Smooth muscle cell of the umbilical artery (primary cell): ENCODE results near the gene RTL3. TPM values are rescaled to one million over a fixed set of nuclear protein-coding genes. Genes with fewer than 3 reads are reported as not detected.

Source experiments
- total RNA-seq: library from RNA; depleted of rRNA; stranded (reverse); fragments of >200 nt; gene quantifications from 2 replicates; pipeline ENCODE4 v1.2.3, GENCODE V29; 2014

RTL3 gene, protein sequence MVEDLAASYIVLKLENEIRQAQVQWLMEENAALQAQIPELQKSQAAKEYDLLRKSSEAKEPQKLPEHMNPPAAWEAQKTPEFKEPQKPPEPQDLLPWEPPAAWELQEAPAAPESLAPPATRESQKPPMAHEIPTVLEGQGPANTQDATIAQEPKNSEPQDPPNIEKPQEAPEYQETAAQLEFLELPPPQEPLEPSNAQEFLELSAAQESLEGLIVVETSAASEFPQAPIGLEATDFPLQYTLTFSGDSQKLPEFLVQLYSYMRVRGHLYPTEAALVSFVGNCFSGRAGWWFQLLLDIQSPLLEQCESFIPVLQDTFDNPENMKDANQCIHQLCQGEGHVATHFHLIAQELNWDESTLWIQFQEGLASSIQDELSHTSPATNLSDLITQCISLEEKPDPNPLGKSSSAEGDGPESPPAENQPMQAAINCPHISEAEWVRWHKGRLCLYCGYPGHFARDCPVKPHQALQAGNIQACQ
- 0.05 TPM in 1 of 2 replicates, not detected in the other for total RNA-seq

GRCh38 chrX:78658845-78659744 lies at the start of gene RTL3:
TSS of gene RTL3 (minus strand) at chrX:78659328. CDS start at chrX:78658420, 908 bp downstream.

Other genes with a start within 250 kb of the RTL3 start
- gene LPAR4, start 88.4 kb upstream of the RTL3 start, total RNA-seq, result not detected in 2 replicates